ENCODE measurements around the gene PTMA.
A peak's percentile ranks its signal among the peaks of the same experiment; 100 is the strongest.
"Not testable (repeated sequence)": the region's sequence is repeated elsewhere in the genome, so short reads cannot be mapped to it uniquely, and the experiment has no call there.

Gene PTMA

GRCh38 chr2:231701456-231702373, 6.6 kb upstream of the PTMA start:
- FAIRE-seq, result no peak

GRCh38 chr2:231704017-231704416, 4.3 kb upstream of the PTMA start:
- FAIRE-seq, result no peak

- FAIRE-seq, result peak; percentile 37
Measured at GRCh38 chr2:231706731-231707624, 1.3 kb upstream of the PTMA start.

- FAIRE-seq, result no peak
Measured at GRCh38 chr2:231707625-231707926, 749 bp upstream of the PTMA start.

- no peak for FAIRE-seq
Measured at GRCh38 chr2:231708773-231709635, 679 bp downstream of the PTMA start.

- FAIRE-seq, result no peak
Measured at GRCh38 chr2:231709636-231709980, 1.3 kb downstream of the PTMA start.

GRCh38 chr2:231709981-231710798, 1.9 kb downstream of the PTMA start:
- no peak for FAIRE-seq

GRCh38 chr2:231710799-231711676, 2.7 kb downstream of the PTMA start:
- FAIRE-seq, result no peak

GRCh38 chr2:231711677-231712450, 3.5 kb downstream of the PTMA start:
- FAIRE-seq, result no peak

GRCh38 chr2:231712451-231713021, 4.2 kb downstream of the PTMA start:
- not testable (repeated sequence) for FAIRE-seq

GRCh38 chr2:231713406-231713729, 5.0 kb downstream of the PTMA start:
- peak; percentile 34 for FAIRE-seq

GRCh38 chr2:231713730-231714638, 5.7 kb downstream of the PTMA start:
- FAIRE-seq, result peak; percentile 69

GRCh38 chr2:231714639-231715498, 6.5 kb downstream of the PTMA start:
- peak; percentile 76 for FAIRE-seq

GRCh38 chr2:231715499-231715837, 7.1 kb downstream of the PTMA start:
- FAIRE-seq, result no peak

GRCh38 chr2:231715988-231716616, 7.8 kb downstream of the PTMA start:
- no peak for FAIRE-seq

- FAIRE-seq, result no peak
Measured at GRCh38 chr2:231716666-231717280, 8.4 kb downstream of the PTMA start.
